HEK293 (cell line): ENCODE results near the gene HECTD4.

Experiments used
- MZF1 ChIP-seq: fragments of 450-650 bp; formaldehyde crosslinking; IDR thresholded peaks from 2 replicates; pipeline ENCODE4 v1.5.1; 2017; ENCODE audit warnings: missing biosample characterization, missing genetic modification characterization, borderline replicate concordance
- REST ChIP-seq: fragments of 450-650 bp; formaldehyde crosslinking; IDR thresholded peaks from 2 replicates; pipeline ENCODE4 v1.5.1; 2016; ENCODE audit warnings: missing biosample characterization, missing genetic modification characterization

GRCh38 chr12:112146123-112146522, 236.1 kb downstream of the HECTD4 start:
- no peak for TF ChIP-seq MZF1 (tag by site-specific recombination)
- TF ChIP-seq REST: no peak
